NT2/D1 (cell line): ENCODE results near the gene ABLIM1.

Source experiments
- SUZ12 ChIP-seq: IDR thresholded peaks from 2 replicates; pipeline ENCODE4 v1.6.1; 2011; ENCODE audit not compliant: insufficient read length, insufficient read depth; ENCODE audit errors: extremely low read depth
- YY1 ChIP-seq: IDR thresholded peaks from 2 replicates; pipeline ENCODE4 v1.6.1; 2011; ENCODE audit not compliant: insufficient read length, insufficient read depth
- ZNF274 ChIP-seq: IDR thresholded peaks from 2 replicates; pipeline ENCODE4 v1.6.1; 2011; ENCODE audit warnings: mild to moderate bottlenecking, low read depth, low read length

DNA sequence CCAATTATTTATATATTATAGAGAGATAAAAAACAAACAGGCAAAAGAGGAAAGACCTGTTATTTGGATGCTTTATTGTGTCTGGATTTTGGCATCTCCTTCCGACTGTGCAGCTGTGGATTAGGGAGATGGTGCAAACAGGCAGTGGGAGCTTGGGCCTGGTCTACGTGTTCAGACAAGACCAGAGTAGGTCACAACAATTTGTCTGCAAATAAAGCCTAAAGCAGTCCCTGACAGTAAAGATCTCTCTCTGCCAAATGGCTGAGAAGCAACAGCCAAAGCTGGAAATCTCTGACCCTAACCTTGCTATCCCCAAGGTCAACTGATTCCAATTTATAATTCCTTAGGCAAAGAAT, 82.0 kb downstream of the ABLIM1 start:
- TF ChIP-seq ZNF274, result no peak
- no peak for TF ChIP-seq YY1
- TF ChIP-seq SUZ12, result no peak
